ENCODE measurements around the gene CFAP74. TPM values are rescaled to one million over a fixed set of nuclear protein-coding genes. Genes with fewer than 3 reads are reported as not detected.

Gene CFAP74
- total and polyA plus RNA-seq, 9 of the 15 experiments (the other 6 are each of a cell fraction or from before 2014, with no cell fraction given), result 0.03 to 0.15 (median 0.05) TPM; not detected in 6

- no peak for TF ChIP-seq ZBTB40 (IDR thresholded peaks at IDR 0.05)
- no peak for TF ChIP-seq ZBTB40 (CRISPR knock-in tag; IDR thresholded peaks at IDR 0.05)
These were observed 96.4 kb downstream of the CFAP74 start (continued) for GRCh38 chr1:1907098-1907736.
